ENCODE results near the gene PRDM8.

PRDM8 gene

DNA sequence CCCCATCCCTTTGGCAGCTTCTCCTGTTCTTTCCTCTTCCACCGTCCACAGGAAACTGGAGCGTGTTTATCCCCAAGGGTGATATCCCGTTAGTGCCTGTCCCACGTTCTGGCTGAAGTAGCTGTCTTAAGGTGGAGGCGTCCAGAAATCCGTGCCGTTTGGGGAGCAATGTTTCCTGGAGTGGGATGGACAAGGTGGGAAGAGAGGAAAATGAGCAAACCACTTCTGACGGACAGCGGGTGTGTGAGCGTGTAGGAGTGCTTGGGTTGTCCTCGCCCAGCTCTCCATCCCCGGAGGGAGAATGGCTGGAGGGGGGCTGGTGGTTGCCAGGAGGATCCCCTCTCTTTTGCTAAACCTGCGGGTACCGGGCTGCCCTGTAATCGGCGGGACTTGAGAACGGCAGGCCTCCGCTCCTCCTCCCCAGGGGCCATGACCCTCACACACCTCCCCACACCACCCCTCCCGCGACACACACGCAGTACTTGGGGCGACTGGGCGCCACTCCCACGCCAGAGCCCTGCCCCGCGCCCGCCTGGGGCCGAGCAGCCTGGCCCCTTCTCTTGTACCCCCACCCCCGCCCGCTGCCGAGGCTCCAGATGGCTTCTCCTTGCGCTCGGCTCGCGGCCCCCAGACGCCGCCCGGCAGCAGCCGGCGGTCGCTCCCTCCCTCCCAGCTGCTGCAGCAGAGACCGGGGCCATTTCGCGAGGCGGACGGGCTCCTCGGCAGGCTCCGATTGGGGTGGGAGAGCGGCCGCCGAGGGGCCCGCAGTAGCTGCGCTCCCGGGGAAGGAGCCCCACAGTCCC lies 13.9 kb upstream of the PRDM8 start:
- peak; percentile 25 for DNase-seq (ENCODE audit: low read depth)

DNA sequence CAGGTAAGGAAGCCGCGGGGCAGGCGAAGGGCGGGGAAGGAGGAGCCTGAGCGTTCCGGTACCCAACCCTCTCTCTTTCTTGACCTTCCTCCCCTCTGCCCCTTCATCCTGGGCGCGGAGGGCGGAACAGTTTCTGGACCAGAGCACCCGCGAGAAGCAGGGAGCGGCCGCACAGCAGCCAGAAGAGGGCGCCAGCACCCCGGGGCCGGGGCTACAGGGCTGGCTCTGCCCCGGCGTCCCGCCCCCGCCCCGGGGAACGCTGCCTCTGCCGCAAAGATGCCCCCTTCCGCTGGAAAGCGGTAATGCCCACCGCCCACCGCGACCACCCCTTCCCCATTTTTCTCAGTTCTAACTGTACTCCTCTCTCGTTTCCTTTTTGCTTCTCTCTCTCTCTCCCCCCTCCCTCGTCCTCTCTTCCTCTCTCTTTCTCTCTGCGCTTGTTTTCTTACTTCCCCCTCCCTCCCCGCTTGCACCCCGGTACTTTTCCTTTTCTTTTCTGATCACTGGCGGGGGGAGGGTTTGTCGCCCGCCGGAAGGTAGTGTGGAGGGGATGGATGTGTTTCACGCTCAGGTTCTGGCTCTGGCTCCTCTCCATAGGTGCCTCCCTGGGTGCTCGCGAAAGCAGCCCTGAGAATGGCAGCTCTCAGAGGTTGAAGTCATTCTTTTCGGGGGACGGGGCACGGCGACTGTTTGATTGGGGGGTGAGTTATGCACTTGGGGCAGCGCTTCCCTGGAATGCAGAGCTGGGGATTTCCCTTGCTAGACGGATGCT lies 13.1 kb upstream of the PRDM8 start:
- DNase-seq (ENCODE audit: low read depth) = peak; percentile 94

DNA sequence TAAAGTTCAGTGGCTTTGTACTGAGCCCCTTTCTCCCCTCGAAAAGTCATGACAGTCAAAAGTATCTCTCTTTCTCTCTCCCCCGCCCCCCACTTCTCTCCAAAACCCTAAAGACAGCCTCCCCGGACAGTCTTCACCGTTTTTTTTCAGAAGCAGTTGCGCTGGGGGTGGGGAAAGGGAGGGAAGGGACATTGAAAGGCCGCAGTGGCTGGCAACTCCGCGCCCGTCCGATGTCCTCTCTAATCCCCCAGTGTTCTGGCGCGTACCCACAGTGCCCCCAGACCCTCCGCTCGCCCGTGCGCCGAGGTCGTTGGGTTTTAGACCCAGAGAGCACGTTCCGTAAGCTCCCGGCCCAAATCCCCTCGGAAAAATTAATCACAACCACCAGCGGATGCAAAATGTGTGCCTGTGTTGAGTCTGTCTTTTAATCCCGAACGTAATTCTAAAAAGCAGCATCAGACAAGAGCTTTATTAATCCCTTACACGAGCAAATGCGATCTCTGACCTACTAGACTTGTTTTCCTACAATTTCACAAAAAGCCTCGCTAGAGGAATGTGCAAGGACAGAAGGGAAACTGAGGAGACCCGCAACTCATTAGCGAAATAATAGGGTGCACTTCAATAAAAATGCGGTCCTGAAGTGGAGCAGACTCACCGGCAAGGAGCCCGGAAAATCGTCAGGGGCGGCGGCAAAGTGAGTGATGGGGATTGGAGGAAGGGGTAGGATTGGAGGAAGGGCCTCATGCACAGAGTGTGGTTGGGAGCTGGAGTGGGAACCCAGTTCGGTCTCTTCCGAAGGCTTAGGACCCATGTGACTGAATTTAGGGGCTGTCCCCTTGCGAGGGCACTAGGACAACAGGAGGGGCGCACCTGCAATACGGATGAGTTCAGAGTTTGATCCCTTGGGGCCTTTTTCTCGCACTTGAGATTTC lies 12.2 kb upstream of the PRDM8 start:
- DNase-seq (ENCODE audit: low read depth) = no peak

GRCh38 chr4:80185787-80186548 lies 11.3 kb upstream of the PRDM8 start:
- no peak for DNase-seq (ENCODE audit: low read depth)

DNA sequence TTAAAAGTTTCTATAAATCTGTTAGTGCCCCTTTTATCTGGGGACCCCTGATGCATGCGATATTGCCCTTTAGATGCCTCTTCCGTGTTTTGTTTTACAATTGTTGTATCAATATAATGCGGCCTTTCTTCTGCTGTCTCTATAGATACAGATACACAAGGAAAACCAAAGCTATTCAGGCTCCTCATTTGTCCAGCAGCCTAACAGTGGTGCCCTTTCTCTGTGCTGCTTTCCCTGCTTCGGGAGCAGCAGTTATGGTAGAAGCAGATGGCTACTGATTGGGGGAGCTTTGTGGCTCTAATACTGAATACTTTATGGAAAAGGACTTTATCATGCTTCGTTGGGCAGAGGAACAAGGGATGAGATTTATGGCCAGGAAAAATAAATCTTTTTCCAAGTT lies 10.6 kb upstream of the PRDM8 start:
- no peak for DNase-seq (ENCODE audit: low read depth)

DNA sequence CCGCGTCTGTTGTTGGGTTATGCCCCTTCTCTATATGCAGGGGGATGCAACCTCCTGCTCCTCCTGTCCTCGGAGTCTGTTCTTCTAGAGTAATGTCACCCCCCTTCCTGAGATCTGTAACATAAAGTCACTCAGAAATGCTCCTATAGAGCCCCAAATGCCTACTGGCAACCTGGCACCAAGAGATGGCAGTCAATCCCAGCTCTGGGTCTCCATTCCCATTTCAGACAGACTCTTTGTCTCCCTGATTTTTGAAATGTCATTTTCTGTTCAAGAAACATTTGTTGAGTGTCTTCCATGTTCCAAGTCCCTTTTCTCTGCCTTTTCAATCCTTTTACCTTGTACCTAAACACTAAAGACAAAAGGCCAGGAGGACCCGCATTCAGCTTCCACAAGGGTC lies 9.6 kb upstream of the PRDM8 start:
- DNase-seq (ENCODE audit: low read depth) = no peak

DNA sequence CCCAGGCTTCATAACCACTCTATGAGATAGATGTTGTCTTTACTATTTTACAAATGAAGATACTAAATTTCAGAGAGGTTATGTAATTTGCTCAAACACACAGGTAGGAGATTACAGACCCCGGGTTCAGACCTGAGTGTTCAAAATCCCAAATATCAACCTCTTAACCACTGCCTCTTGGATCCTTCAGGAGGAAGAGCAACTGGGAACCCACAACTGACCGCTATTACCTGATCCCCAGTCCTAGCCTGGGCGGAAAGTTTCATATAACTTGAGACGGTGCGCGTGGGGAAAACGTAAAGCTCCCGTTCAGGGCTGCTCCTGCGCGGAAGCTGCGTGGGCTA lies 8.9 kb upstream of the PRDM8 start:
- DNase-seq (ENCODE audit: low read depth) = no peak

- no peak for DNase-seq (ENCODE audit: low read depth)
These were observed 8.4 kb upstream of the PRDM8 start for GRCh38 chr4:80188801-80189458.

DNA sequence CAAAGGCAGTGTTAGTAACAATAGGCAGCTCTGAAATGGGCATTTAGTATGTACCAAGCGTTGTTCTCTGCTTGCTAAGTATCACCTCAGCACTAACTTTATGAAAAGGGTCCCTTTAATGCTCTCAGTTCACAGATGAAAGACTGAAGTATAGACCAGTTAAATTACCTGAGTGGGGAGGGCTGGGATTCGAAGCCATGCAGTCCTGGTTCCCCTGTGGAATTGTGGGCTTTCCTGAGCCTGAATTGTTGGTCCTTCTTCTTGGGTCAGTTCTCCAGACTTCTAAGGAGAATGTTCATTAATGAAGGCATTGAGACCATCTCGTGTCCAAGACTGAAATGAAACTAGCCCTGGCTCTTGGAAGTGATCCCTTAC lies 7.7 kb upstream of the PRDM8 start:
- DNase-seq (ENCODE audit: low read depth) = no peak

DNA sequence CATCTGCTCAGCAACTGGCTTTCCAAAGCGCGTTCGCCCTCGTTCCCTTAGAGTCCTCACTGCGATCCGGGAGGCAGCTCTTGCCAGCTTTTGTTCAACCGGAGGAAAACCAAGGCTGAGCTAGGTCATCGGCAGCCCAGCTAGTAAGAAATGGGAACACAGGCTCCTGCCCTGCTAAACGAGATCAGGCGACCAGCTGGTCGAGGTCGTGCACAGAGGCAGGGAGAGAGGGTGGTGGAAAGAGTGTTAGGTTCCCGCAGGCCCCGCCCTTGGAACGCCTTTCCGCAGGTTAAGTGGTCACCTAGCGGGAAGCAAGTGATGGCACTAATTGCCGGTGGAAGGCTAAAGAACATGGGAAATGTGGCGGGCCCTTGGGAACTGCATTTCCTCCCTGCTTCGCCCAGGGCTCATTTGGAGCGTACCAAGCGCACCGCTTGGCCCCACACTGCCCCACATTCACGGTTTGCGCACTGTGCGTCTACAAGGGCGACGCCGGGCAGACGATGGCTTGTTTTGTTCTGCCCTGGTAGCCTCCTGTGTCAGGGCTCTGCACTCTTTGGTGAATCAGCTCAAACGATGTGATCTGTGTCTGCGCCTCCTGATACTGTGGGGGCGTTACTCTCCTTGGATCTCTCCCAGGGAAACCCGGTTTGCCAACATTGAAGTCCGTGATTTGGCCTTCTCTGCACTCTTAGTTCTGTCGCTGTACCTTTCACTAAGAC lies 7.2 kb upstream of the PRDM8 start:
- DNase-seq (ENCODE audit: low read depth) = no peak

DNA sequence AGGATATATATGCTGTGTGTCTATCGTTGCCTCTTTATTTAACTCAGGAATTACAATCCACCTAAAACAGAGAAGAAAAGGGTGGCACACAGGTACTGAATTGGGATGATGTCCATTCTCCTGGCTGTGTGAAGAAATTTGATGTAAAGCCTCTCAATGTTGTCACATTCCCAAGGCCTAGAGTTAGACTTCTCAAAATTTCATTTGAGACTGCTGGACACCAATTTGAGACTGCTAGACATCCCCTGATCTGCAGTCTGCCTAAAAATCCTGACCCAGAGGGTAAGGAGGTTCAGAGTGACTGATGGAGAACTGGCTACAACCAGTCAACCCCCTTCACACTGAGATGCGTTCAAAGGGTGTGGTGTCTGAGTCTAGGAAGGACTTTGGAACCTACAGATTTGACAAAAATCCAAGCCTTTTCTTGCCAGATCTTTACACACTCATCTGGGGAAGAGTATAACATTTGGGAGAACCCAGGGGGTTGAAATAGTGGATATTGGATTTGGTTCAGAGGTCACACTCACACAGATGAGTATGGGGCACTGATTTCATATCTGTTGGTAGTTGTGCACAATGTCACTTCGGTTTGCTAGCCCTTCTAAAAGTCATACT lies 4.9 kb upstream of the PRDM8 start:
- no peak for DNase-seq (ENCODE audit: low read depth)

DNA sequence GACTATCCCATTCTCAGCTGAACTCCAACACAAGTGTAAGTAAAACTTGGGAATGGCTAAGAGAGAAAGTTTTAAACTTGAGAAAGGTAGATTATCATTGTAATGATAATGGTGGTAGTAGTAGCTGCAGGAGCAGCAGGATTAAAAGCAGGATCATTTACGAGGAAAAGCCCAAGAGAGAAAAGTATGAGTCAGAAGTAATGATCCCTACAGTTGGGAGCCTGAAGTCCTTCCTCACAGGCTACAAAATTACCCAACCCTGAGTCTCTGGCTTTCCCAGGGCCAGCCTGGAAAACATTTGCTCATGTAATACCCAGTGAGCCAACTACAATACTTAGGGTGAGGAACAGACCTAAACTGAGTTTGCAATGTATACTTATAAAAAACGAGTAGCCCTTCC lies 4.4 kb upstream of the PRDM8 start:
- no peak for DNase-seq (ENCODE audit: low read depth)

- DNase-seq (ENCODE audit: low read depth) = no peak
These were observed 1.7 kb upstream of the PRDM8 start for GRCh38 chr4:80195441-80196140.

GRCh38 chr4:80196259-80196921 lies 913 bp upstream of the PRDM8 start:
- no peak for DNase-seq (ENCODE audit: low read depth)

DNA sequence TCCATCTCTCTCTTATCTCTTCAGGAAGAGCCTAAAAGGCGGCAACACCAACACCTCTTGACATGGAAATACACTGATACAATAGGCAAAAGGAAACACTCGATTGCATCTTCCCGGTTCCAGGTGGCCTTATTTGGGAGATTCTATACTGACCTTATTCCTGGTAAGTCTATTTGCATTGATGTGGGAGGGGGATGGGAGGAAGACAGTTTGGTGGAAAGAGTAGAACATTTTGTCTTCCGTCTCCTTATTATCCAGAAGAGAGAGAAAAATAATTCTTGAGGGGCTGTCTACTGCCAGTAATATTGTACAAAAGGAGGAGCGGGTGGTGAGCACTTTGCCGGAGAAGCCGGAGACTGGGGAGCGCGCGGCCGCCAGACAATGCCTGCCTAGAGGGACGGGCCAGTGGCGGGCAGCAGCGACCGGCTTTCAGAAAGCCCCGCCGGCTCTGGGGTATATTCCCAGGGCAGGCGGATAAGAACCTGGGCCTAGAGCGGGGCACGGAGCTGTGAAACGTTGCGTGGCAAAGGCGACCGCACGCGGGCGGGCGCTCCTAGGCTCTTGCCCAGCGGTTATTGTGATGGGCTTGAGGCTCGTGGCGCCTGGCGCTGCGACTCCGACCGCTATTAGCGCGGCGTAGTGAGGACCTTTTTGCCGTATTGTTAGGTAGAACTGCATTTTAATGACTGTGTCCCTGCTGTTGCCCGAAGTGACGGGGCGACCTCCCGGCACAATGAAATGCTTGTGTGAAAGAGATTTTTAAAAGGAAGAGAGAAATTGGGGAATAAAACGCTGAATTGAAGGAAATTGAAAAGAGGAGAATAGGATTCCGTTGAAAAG lies 518 bp downstream of the PRDM8 start:
- DNase-seq (ENCODE audit: low read depth) = no peak

DNA sequence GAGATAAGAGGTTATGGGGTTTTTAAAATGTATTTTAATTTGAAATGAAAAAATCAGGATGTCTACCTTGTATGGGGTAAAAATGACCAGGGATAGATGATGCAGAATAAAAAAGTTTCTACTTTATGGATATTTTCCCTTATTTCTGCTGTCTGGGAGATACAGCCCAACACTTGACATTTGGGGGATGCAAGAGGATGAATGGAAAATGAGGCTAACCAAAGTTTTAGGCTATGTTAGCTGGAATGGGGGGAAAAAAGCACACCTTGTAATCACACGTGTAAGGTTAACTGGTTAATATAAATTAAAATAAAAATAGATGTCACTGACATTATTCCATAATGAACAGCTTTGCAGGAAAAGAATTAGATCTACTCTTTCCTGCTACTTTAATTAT lies 1.1 kb downstream of the PRDM8 start:
- no peak for DNase-seq (ENCODE audit: low read depth)

DNA sequence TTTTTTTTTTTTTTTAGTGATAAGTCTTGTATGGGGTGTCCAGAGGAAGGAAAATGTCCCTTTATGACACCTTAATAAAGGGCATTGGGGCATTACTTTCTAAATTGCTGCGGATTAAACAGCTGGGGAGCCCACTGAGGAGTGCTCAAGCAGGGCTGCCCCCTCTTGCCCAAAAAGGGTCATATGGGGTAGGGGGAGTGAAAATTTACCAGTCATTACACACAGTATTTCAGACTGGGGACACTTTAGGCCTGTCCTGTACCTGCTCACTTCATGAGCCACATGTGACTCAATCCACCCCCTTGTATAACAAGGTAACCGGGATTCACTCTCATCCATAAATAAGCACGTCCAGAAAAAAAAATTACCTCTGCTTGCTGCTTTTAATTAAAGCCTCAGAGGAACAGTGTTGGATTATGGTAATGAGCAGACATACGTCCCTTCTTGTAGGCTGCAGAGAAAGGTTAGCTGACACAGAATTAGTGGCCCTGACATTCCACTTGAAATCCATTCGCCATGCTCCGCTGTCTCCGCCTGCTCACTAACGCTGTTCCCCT lies 1.8 kb downstream of the PRDM8 start:
- no peak for DNase-seq (ENCODE audit: low read depth)

- DNase-seq (ENCODE audit: low read depth) = no peak
These were observed 2.6 kb downstream of the PRDM8 start for GRCh38 chr4:80199947-80200346.

Data from stimulated activated CD8-positive, alpha-beta memory T cell treated with anti-CD3 and anti-CD28 coated beads, Interleukin-12 subunit alpha, Interleukin-12 subunit beta, amount 100 ng/mL, for 1 hour (primary cell).